K562 (cell line): ENCODE results near the gene SRSF1. TPM values are rescaled to one million over a fixed set of nuclear protein-coding genes. Genes with fewer than 3 reads are reported as not detected.

Experiments
- CHAMP1 ChIP-seq: fragments of 450-650 bp; IDR thresholded peaks from 2 replicates; pipeline ENCODE4 v1.6.1; 2016; ENCODE audit warnings: mild to moderate bottlenecking
- CHD4 ChIP-seq: fragments of 200-600 bp; sonication (generic); IDR thresholded peaks from 3 replicates; pipeline ENCODE4 v1.6.1; 2012; ENCODE audit warnings: low read depth, mild to moderate bottlenecking, mixed read lengths, low read length, inconsistent platforms; ENCODE audit not compliant: insufficient read depth, insufficient replicate concordance, poor library complexity, severe bottlenecking
- CLOCK ChIP-seq: fragments of 250-450 bp; sonication (Bioruptor Pico); IDR thresholded peaks from 2 replicates; pipeline ENCODE4 v1.4.0; 2020; ENCODE audit warnings: mild to moderate bottlenecking, moderate library complexity, borderline replicate concordance
- FOXA1 ChIP-seq: fragments of 450-650 bp; IDR thresholded peaks from 2 replicates; pipeline ENCODE4 v1.6.1; 2016; ENCODE audit warnings: mild to moderate bottlenecking, borderline replicate concordance
- GATAD2A ChIP-seq: fragments of 450-650 bp; IDR thresholded peaks from 2 replicates; pipeline ENCODE4 v1.6.1; 2017
- GMEB1 ChIP-seq: fragments of 250-450 bp; sonication (Bioruptor Pico); IDR thresholded peaks from 2 replicates; pipeline ENCODE4 v1.4.0; 2020; ENCODE audit warnings: mild to moderate bottlenecking
- MXI1 ChIP-seq: IDR thresholded peaks from 2 replicates; pipeline ENCODE4 v1.6.1; 2011; ENCODE audit warnings: low read depth, mild to moderate bottlenecking, improper control_type of control experiment, low read length
- NFE2 ChIP-seq: IDR thresholded peaks from 2 replicates; pipeline ENCODE4 v1.6.1; 2014; ENCODE audit warnings: antibody characterized with exemption, low read depth
- RBM34 ChIP-seq: fragments of 200-400 bp; formaldehyde crosslinking; IDR thresholded peaks from 2 replicates; pipeline ENCODE4 v1.6.1; 2018; ENCODE audit warnings: low read length, borderline replicate concordance; ENCODE audit not compliant: insufficient read depth
- SIRT6 ChIP-seq: IDR thresholded peaks from one replicate; pipeline ENCODE4 v1.6.1; 2012; ENCODE audit warnings: low read depth, mild to moderate bottlenecking, control low read depth, inconsistent platforms, low read length, moderate library complexity
- SMAD1 ChIP-seq: fragments of 150-350 bp; IDR thresholded peaks from 2 replicates; pipeline ENCODE4 v1.6.1; 2014; ENCODE audit warnings: low read length, low read depth; ENCODE audit not compliant: partially characterized antibody
- ZBTB49 ChIP-seq: sonication (generic); formaldehyde crosslinking; IDR thresholded peaks from 2 replicates; pipeline ENCODE4 v1.8.0; 2022; ENCODE audit warnings: missing genetic modification reagents, mild to moderate bottlenecking, borderline replicate concordance
- ZBTB9 ChIP-seq: fragments of 450-650 bp; formaldehyde crosslinking; IDR thresholded peaks from 2 replicates; pipeline ENCODE4 v1.4.0; 2020; ENCODE audit warnings: mild to moderate bottlenecking, moderate library complexity
- ZFP36 ChIP-seq: fragments of 150-350 bp; IDR thresholded peaks from 2 replicates; pipeline ENCODE4 v1.6.1; 2018; ENCODE audit warnings: low read length, low read depth; ENCODE audit not compliant: partially characterized antibody
- ZNF174 ChIP-seq: fragments of 250-450 bp; sonication (Bioruptor Pico); IDR thresholded peaks from 2 replicates; pipeline ENCODE4 v1.4.0; 2020; ENCODE audit warnings: mild to moderate bottlenecking
- ZNF232 ChIP-seq: sonication (generic); formaldehyde crosslinking; IDR thresholded peaks from 2 replicates; pipeline ENCODE4 v1.8.0; 2022; ENCODE audit warnings: mild to moderate bottlenecking, missing genetic modification reagents
- ZNF77 ChIP-seq: fragments of 250-450 bp; sonication (Bioruptor Pico); IDR thresholded peaks from 2 replicates; pipeline ENCODE4 v1.5.0; 2020
- polyA plus RNA-seq, 8 experiments: library from polyadenylated mRNA; depleted of rRNA in 4 of 8; stranded (reverse) in 5 of 8; unstranded in 3 of 8; fragments of >200 nt; fragmentation: Nextera tagmentation in 2 of 8; fragmentation: Illumina TruSeq in 1 of 8; extraction: Ambion mirVana in 2 of 8; extraction: Trizol in 1 of 8; gene quantifications; 2 replicates each; pipeline versions ENCODE4 v1.2.1 to v1.2.3, GENCODE V29; 2011 to 2014; ENCODE audit warnings: inconsistent platforms in 1 of 8, missing spikeins in 1 of 8
- total RNA-seq, 7 experiments: library from RNA; depleted of rRNA in 6 of 7; stranded (reverse); fragments of >200 nt in 6 of 7; fragmentation: Illumina TruSeq in 2 of 7; extraction: Trizol in 2 of 7; gene quantifications; 2 replicates each; pipeline versions ENCODE4 v1.2.1 to v1.2.3, GENCODE V29; 2011 to 2021; ENCODE audit warnings: low replicate concordance in 1 of 7

SRSF1 gene
- total and polyA plus RNA-seq, 9 of the 15 experiments (the other 6 are each of a cell fraction or from before 2014, with no cell fraction given): 77.8 to 559 (median 442) TPM

GRCh38 chr17:57987581-57988300, 19.3 kb downstream of the SRSF1 start, which contains the start of gene VEZF1 (continued):
- no peak for TF ChIP-seq CLOCK (CRISPR knock-in tag)
- TF ChIP-seq CHD4: no peak
- no peak for TF ChIP-seq FOXA1
- TF ChIP-seq ZNF174: no peak
- no peak for TF ChIP-seq MXI1
- TF ChIP-seq NFE2: no peak
- TF ChIP-seq ZBTB9 (CRISPR knock-in tag): no peak; the same call in 1 of the 2 replicates
- TF ChIP-seq ZNF77 (CRISPR knock-in tag): no peak
- no peak for TF ChIP-seq RBM34
- TF ChIP-seq ZNF232: no peak
- no peak for TF ChIP-seq ZFP36
- TF ChIP-seq GMEB1 (CRISPR knock-in tag): peak; percentile 14; the same call in 1 of the 2 replicates
- no peak for TF ChIP-seq GATAD2A
- TF ChIP-seq CHAMP1: no peak
- no peak for TF ChIP-seq SIRT6
- no peak for TF ChIP-seq ZBTB49 (CRISPR knock-in tag)
- no peak for TF ChIP-seq SMAD1
